ENCODE results near the gene ORAI1.
"Not testable (repeated sequence)": the region's sequence is repeated elsewhere in the genome, so short reads cannot be mapped to it uniquely, and the experiment has no call there.

DNA sequence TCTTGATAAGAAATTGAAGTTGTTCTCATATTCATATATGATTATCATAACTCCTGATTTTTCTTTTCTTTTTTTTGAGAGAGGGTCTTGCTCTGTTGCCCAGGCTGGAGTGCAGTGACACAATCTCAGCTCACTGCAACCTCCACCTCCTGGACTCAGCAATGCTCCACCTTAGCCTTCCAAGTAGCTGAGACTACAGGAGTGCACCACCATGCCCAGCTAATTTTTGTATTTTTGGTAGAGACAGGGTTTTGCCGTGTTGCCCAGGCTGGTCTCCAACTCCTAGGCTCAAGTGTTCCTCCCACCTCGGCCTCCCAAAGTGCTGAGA, 43.0 kb upstream of the ORAI1 start:
- not testable (repeated sequence) for TF ChIP-seq POLR2A, CTCF (IDR thresholded peaks at IDR 0.05)

Data from ovary (tissue), 3 donors.